AG09309 (cell line): ENCODE measurements around the gene BCL2L13.

Source experiments
- DNase-seq: peaks from one replicate; pipeline ENCODE4 v3.0.0-alpha.2; 2010; ENCODE audit warnings: low read depth
- H3K4me3 ChIP-seq: 2 replicates; pipeline ENCODE4 v1.5.1; 2011; ENCODE audit warnings: mild to moderate bottlenecking, low read depth, low read length, moderate library complexity; ENCODE audit not compliant: control insufficient read depth
- TF ChIP-seq, protein P1 (sequence below): IDR thresholded peaks from 2 replicates; pipeline ENCODE4 v1.5.1; 2011; ENCODE audit warnings: mild to moderate bottlenecking, low read depth, low read length, inconsistent platforms; ENCODE audit not compliant: insufficient read depth, control insufficient read depth; ENCODE audit errors: missing control alignments

The BCL2L13 gene, protein sequence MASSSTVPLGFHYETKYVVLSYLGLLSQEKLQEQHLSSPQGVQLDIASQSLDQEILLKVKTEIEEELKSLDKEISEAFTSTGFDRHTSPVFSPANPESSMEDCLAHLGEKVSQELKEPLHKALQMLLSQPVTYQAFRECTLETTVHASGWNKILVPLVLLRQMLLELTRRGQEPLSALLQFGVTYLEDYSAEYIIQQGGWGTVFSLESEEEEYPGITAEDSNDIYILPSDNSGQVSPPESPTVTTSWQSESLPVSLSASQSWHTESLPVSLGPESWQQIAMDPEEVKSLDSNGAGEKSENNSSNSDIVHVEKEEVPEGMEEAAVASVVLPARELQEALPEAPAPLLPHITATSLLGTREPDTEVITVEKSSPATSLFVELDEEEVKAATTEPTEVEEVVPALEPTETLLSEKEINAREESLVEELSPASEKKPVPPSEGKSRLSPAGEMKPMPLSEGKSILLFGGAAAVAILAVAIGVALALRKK

DNA sequence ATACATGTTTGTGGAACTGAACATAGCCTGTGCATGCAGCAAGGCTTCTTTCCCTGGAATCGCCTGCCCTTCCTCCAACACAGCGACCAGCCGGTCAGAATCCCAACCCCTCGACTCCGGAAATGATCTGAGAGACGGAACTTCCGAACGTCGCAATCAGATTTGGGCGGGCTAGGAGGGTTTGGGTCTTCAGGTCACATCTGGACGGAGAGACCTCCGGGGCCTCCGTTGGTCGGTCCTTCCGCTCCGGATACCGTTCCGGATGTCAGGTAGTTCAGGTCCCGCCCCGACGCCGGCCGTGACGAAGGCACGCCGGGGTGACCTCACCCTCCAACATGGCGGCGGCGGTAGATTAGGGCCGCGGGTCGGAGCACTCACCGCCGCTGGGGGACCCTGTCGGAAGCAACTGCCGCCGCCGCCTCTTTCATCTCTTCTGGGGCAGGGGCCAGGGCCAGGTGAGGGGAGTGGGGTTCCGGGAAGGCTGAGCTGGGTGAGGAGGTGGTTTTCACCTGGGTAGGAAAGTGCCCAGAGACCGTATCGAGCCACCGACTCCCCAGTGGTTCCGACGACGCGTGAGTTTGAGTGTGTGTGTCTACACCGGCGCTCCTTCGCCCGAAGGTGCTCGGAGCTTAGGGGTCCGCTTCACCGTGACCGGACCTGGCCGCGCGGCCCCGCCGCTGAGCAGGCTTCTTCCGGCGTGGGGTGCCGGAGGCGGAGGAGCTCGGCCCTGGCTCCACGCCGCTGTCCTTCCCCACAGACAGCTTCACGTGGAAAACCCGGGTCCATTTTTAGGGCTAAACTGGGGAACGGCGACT, at the start of gene BCL2L13:
TSS of gene BCL2L13 (plus strand) at position 326 of the 815 bp plus-strand sequence. CDS start 16,955 bp downstream, outside the sequence.
- peak within 1 kb of the TSS; percentile 99 for H3K4me3 ChIP-seq
- no peak for DNase-seq
- TF ChIP-seq, protein P1, sequence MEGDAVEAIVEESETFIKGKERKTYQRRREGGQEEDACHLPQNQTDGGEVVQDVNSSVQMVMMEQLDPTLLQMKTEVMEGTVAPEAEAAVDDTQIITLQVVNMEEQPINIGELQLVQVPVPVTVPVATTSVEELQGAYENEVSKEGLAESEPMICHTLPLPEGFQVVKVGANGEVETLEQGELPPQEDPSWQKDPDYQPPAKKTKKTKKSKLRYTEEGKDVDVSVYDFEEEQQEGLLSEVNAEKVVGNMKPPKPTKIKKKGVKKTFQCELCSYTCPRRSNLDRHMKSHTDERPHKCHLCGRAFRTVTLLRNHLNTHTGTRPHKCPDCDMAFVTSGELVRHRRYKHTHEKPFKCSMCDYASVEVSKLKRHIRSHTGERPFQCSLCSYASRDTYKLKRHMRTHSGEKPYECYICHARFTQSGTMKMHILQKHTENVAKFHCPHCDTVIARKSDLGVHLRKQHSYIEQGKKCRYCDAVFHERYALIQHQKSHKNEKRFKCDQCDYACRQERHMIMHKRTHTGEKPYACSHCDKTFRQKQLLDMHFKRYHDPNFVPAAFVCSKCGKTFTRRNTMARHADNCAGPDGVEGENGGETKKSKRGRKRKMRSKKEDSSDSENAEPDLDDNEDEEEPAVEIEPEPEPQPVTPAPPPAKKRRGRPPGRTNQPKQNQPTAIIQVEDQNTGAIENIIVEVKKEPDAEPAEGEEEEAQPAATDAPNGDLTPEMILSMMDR: no peak

DNA sequence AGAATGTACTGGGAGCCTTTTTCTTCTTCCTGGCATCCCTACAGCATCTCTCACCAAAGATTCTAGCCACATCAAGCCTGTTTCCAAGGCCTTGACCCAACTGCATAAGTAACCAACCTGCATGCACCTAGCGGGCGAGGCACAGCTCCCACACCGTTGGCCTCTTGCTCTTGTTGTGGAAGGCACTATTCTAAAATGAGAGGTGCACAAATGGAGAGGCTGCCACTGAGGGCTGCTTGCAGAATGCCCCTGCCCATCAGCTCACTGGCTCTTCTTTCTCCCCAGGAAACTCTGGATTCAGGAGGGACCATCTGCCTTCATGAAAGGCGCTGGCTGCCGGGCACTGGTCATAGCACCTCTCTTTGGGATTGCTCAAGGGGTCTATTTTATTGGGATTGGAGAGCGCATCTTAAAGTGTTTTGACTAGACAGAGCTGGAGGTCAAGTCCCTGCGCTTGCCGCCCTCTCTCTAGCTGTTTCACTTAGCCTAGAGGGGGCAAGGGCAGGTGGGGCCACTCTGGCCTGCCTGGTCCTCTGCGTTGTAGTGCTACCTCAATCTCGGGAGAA, 48.7 kb upstream of the BCL2L13 start:
- DNase-seq: no peak
- no peak overlapping the region for H3K4me3 ChIP-seq
- TF ChIP-seq, protein P1: no peak

DNA sequence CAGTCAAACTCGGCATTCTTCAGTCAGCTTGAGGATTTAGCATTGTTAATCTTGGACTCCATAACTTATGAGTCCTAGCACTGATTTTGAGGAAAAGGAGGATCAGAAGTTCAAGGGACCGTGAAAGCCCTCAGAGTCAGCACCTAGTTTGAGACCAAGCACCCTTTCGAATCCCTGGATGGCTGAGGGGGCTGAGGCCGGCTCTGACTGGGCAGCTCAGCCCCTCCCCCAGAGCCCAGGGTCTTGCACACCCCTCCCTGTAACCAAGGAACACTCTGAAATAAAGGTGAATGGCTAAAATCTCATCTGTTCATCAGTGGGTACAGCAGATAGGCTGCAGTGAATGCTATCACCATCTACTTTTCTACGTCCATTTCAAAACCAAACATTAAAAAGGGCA, 48.0 kb upstream of the BCL2L13 start:
- TF ChIP-seq, protein P1: no peak
- DNase-seq: no peak

DNA sequence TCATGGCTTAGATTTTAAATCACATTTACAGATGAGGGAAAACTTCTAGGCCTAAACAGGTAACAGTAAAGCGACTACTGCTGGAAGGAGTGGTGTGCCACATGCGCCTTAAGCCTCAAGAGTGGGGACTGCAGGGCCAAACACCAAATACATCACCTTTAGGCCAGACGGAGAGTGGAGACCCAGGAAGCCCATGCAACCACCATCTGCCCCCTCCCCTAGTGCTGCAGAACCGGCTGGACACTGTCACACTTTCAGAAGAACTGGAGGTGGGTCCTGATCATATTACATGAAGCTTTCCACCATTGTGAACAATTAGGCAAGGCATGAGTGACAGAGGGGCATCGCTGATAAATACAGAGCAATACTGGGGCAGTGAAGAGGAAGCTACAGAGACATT, 46.4 kb upstream of the BCL2L13 start:
- no peak overlapping the region for H3K4me3 ChIP-seq
- TF ChIP-seq, protein P1: no peak
- no peak for DNase-seq

More for the DNA sequence above, 48.0 kb upstream of the BCL2L13 start:
- H3K4me3 ChIP-seq: no peak overlapping the region

DNA sequence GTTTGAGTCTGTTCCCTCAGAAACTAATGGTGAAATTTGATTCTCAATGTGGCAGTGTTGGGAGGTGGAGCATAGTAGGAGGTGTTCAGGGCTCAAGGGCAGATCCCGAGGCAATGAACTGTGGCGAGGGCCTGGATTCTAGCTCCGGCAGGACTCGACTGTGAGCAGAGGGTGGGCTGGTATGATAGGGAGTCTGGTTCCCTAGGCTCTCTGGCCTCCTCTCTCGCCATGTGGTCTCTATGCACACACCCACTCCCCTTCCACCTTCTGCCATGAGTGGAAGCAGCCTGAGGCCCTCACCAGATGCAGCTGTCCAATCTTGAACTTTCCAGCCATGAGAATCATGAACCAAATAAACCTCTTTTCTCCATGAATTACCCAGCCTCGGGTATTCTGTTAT, 42.3 kb upstream of the BCL2L13 start:
- no peak overlapping the region for H3K4me3 ChIP-seq
- no peak for DNase-seq
- TF ChIP-seq, protein P1: no peak

DNA sequence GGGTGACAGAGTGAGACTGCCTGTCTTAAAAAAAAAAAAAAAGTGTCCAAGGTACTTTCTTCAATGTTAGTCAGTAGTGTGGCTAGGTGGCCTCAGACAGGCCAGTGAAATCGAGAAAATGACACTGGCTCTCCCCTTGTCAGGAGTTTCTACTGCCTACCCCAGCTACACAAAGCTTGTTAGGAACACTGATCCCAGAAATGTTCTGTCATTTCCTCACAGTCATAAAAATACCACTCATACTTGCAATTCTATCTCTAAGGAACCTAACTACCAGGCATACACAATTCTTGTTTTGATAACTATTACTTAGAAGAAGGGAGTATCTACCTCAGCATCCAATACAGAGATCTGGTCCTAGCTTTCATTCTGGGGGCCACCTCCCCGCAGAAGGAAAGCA, 41.3 kb upstream of the BCL2L13 start:
- no peak overlapping the region for H3K4me3 ChIP-seq
- TF ChIP-seq, protein P1: no peak
- DNase-seq: no peak
